HCT116 (cell line): ENCODE results near the gene STH. TPM values are rescaled to one million over a fixed set of nuclear protein-coding genes. Genes with fewer than 3 reads are reported as not detected.

Source experiments
- ATAC-seq: fragments of 200-7000 bp; cut with Tn5 transposase; 2 replicates; pipeline ENCODE4 v1.9.1; 2020; ENCODE audit warnings: mild to moderate bottlenecking, moderate library complexity
- BruUV-seq: library from RNA; stranded (reverse); fragments of 400-500 nt; replicated peaks from 2 replicates; lab custom pipeline; 2021; lab: Mats Ljungman, UMichigan
- CTCF ChIA-PET: fragments of 300-600 bp; sonication (Branson Sonifier 250); formaldehyde crosslinking; loops from one replicate; lab custom pipeline; 2021; ENCODE audit warnings: antibody characterized with exemption; lab: Charles Lee
- POLR2A ChIA-PET: fragments of 300-600, 350-600 bp; sonication (Branson Sonifier 250); formaldehyde crosslinking; loops from one replicate; lab custom pipeline; 2021; ENCODE audit warnings: antibody characterized with exemption; lab: Charles Lee
- RAD21 ChIA-PET, 2 experiments: fragments of 300-600 bp; sonication (Branson Sonifier 250); formaldehyde crosslinking; loops; one replicate each; lab custom pipeline; 2023; ENCODE audit warnings: low total read pairs in 2 of 2; ENCODE audit not compliant: uncharacterized antibody in 2 of 2, unreplicated experiment in 2 of 2, low non-redundant PET in 1 of 2; lab: Charles Lee
- DNase-seq: peaks from one replicate; pipeline ENCODE4 v3.0.0-alpha.2; 2010; ENCODE audit warnings: low read depth, low spot score
- H2AFZ ChIP-seq: fragments of 200-600 bp; shearing (Covaris generic), sonication (generic); 2 replicates; pipeline ENCODE4 v1.6.1; 2017; ENCODE audit warnings: low read depth, mixed run types, mixed read lengths, antibody characterized with exemption, low read length; ENCODE audit not compliant: poor library complexity, severe bottlenecking
- H3K27ac ChIP-seq: 2 replicates; pipeline ENCODE4 v1.5.1; 2012; ENCODE audit warnings: low read depth, low read length
- H3K27me3 ChIP-seq: fragments of 200-600 bp; sonication (generic); 2 replicates; pipeline ENCODE4 v1.6.1; 2016; ENCODE audit warnings: mixed run types, low read length, mixed read lengths; ENCODE audit not compliant: insufficient read depth
- H3K36me3 ChIP-seq, 2 experiments: fragments of 200-500 bp in 1 of 2; fragments of 200-600 bp in 1 of 2; sonication (Bioruptor generic) in 1 of 2; sonication (generic) in 1 of 2; 2 replicates each; pipeline versions ENCODE4 v1.5.1 to v1.6.1; 2014 to 2016; ENCODE audit warnings: low read length in 2 of 2, inconsistent platforms in 1 of 2, mixed read lengths in 1 of 2, mixed run types in 1 of 2; ENCODE audit not compliant: insufficient read depth in 2 of 2, control insufficient read depth in 1 of 2
- H3K4me1 ChIP-seq, 2 experiments: fragments of 200-600 bp in 1 of 2; sonication (generic) in 1 of 2; 2 replicates each; pipeline versions ENCODE4 v1.5.1 to v1.6.1; 2012 to 2017; ENCODE audit warnings: low read length in 2 of 2, inconsistent platforms in 1 of 2, mild to moderate bottlenecking in 1 of 2, mixed read lengths in 1 of 2, mixed run types in 1 of 2, moderate library complexity in 1 of 2; ENCODE audit not compliant: insufficient read depth in 2 of 2, control insufficient read depth in 1 of 2
- H3K4me2 ChIP-seq: fragments of 200-600 bp; sonication (generic); 2 replicates; pipeline ENCODE4 v1.6.1; 2017; ENCODE audit warnings: mixed run types, low read length, mixed read lengths
- H3K4me3 ChIP-seq, 2 experiments: fragments of 200-600 bp in 1 of 2; sonication (generic) in 1 of 2; replicated peaks in 1 of 2; 2 replicates each; pipeline ENCODE4 v1.5.1; 2011 to 2016; ENCODE audit warnings: low read length in 2 of 2, control low read depth in 1 of 2, low read depth in 1 of 2, mild to moderate bottlenecking in 1 of 2, mixed read lengths in 1 of 2, mixed run types in 1 of 2
- H3K79me2 ChIP-seq: fragments of 200-600 bp; sonication (generic); 2 replicates; pipeline ENCODE4 v1.6.1; 2017; ENCODE audit warnings: mild to moderate bottlenecking, mixed run types, low read length, moderate library complexity, mixed read lengths; ENCODE audit not compliant: insufficient read depth
- H3K9ac ChIP-seq: fragments of 200-600 bp; sonication (generic); 2 replicates; pipeline ENCODE4 v1.6.1; 2016; ENCODE audit warnings: low read length, mixed read lengths
- H3K9me2 ChIP-seq: fragments of 200-600 bp; sonication (generic), shearing (Covaris generic); 2 replicates; pipeline ENCODE4 v1.6.1; 2017; ENCODE audit warnings: mixed run types, mild to moderate bottlenecking, moderate library complexity; ENCODE audit not compliant: insufficient read depth
- H3K9me3 ChIP-seq, 2 experiments: fragments of 200-500 bp in 1 of 2; fragments of 200-600 bp in 1 of 2; sonication (Bioruptor generic) in 1 of 2; sonication (generic) in 1 of 2; 2 replicates each; pipeline ENCODE4 v1.6.1; 2014 to 2017; ENCODE audit warnings: low read length in 2 of 2, mixed read lengths in 2 of 2, inconsistent platforms in 1 of 2, low read depth in 1 of 2, mild to moderate bottlenecking in 1 of 2, mixed run types in 1 of 2, moderate library complexity in 1 of 2; ENCODE audit not compliant: control insufficient read depth in 1 of 2, insufficient read depth in 1 of 2
- H4K20me1 ChIP-seq: fragments of 200-600 bp; sonication (generic), shearing (Covaris generic); 2 replicates; pipeline ENCODE4 v1.6.1; 2017; ENCODE audit warnings: mixed run types, mild to moderate bottlenecking, moderate library complexity; ENCODE audit not compliant: insufficient read depth
- CBX3 ChIP-seq: IDR thresholded peaks from 2 replicates; pipeline ENCODE4 v1.6.1; 2012; ENCODE audit warnings: low read depth
- CEBPB ChIP-seq: IDR thresholded peaks from 2 replicates; pipeline ENCODE4 v1.6.1; 2012; ENCODE audit warnings: low read depth
- EZH2 ChIP-seq: fragments of 200-600 bp; sonication (generic); IDR thresholded peaks from 2 replicates; pipeline ENCODE4 v1.6.1; 2017; ENCODE audit warnings: antibody characterized with exemption, mixed run types
- POLR2AphosphoS5 ChIP-seq: IDR thresholded peaks from 2 replicates; pipeline ENCODE4 v1.6.1; 2011; ENCODE audit warnings: mild to moderate bottlenecking, low read depth, low read length, moderate library complexity
- REST ChIP-seq: IDR thresholded peaks from 2 replicates; pipeline ENCODE4 v1.6.1; 2012; ENCODE audit warnings: low read depth
- SIN3A ChIP-seq: IDR thresholded peaks from 2 replicates; pipeline ENCODE4 v1.6.1; 2012; ENCODE audit warnings: low read depth
- ZFX ChIP-seq: fragments of 450-650 bp; IDR thresholded peaks from 2 replicates; pipeline ENCODE4 v1.6.1; 2017
- intact Hi-C: fragments of 100-400 bp; cut with micrococcal nuclease; formaldehyde crosslinking; loops from 2 replicates; pipeline ENCODE4 v1.10.0; 2022
- total RNA-seq: library from RNA; stranded (reverse); gene quantifications from one replicate; pipeline ENCODE4 v1.2.1, GENCODE V29; 2021; ENCODE audit not compliant: unreplicated experiment
- TF ChIP-seq, protein P1 (sequence below): IDR thresholded peaks from 2 replicates; pipeline ENCODE4 v1.6.1; 2012

Gene STH
- total RNA-seq, 1 experiment from 2014 or later: not detected

- Histone ChIP-seq H3K27ac (no peak overlapping the region), H3K9me3 (no peaks in the 10 kb centered on the region), H3K4me1 (no peaks in the 10 kb centered on the region), H2AFZ (no peak overlapping the region), H3K4me3 (no peak overlapping the region), H4K20me1 (no peaks in the 10 kb centered on the region), H3K9ac (no peak overlapping the region), H3K27me3 (no peaks in the 10 kb centered on the region), H3K9me2 (no peaks in the 10 kb centered on the region), H3K4me2 (no peak overlapping the region), H3K79me2 (no peaks in the 10 kb centered on the region), H3K36me3 (no peaks in the 10 kb centered on the region)
- ChIA-PET CTCF (no interaction called here), RAD21 (no interaction called here), POLR2A (no interaction called here)
- no peak for TF ChIP-seq POLR2AphosphoS5
- ATAC-seq (no peak), DNase-seq (no peak)
- no TSS peak for BruUV-seq
- intact Hi-C loops: no loop called here
These were observed 13.6 kb upstream of the STH start for GRCh38 chr17:45985447-45985846.

DNA sequence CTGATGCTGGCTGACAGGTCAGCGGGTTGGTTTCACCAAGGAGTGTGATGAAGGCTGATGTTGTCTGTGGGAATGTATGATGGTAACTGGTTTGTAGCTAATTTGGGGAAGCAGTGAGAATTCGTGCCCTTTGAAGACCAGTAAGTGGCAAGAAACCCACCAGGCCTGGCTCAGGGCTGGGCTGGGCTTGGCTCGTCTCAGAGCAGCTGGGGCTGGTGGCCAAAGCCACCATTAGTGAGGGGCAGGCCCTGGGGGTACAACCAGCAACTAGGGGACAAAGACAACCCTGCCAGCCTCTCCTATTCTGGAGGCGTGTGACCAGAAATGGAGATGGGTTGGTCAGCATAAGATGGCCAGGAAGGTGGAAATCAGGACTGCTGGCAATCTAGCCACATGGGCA, 13.0 kb upstream of the STH start:
- Histone ChIP-seq H2AFZ (no peak overlapping the region), H3K79me2 (no peaks in the 10 kb centered on the region), H3K9ac (no peak overlapping the region), H3K4me3 (no peak overlapping the region)
- no TSS peak for BruUV-seq
- ATAC-seq: no peak
- TF ChIP-seq, protein P1, sequence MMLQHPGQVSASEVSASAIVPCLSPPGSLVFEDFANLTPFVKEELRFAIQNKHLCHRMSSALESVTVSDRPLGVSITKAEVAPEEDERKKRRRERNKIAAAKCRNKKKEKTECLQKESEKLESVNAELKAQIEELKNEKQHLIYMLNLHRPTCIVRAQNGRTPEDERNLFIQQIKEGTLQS: no peak
- TF ChIP-seq EZH2: no peak
- no peak for TF ChIP-seq ZFX
- TF ChIP-seq REST: no peak
- no peak for TF ChIP-seq CBX3
- no peak for TF ChIP-seq CEBPB
- TF ChIP-seq SIN3A: no peak
- TF ChIP-seq POLR2AphosphoS5: no peak
- TF ChIP-seq, all 23 proteins: peak for 0
- ChIA-PET RAD21 (no interaction called here), POLR2A (no interaction called here), CTCF (no interaction called here)
- DNase-seq: no peak
- Histone ChIP-seq H3K9me3 (no peaks in the 10 kb centered on the region), H3K4me1 (no peaks in the 10 kb centered on the region), H4K20me1 (no peaks in the 10 kb centered on the region), H3K36me3 (no peaks in the 10 kb centered on the region), H3K9me2 (no peaks in the 10 kb centered on the region), H3K27ac (no peak overlapping the region), H3K27me3 (no peaks in the 10 kb centered on the region), H3K4me2 (no peak overlapping the region)
- intact Hi-C loops: no loop called here
